Spleen (tissue), 7 donors: ENCODE data around the gene PLPP7.

Experiments used
- POLR2A ChIP-seq, 3 donors: fragments of 450-650 bp; IDR thresholded peaks; one replicate each; pipeline ENCODE4 v1.5.1; 2017; ENCODE audit warnings: antibody characterized with exemption in 3 of 3, mild to moderate bottlenecking in 1 of 3
- POLR2AphosphoS5 ChIP-seq, 3 donors: sonication (generic); formaldehyde crosslinking; IDR thresholded peaks; one replicate each; pipeline ENCODE4 v1.5.1; 2017; ENCODE audit warnings: antibody characterized with exemption in 3 of 3
- TF ChIP-seq, protein P1 (sequence below), 11 experiments: fragments of 200-600 bp in 7 of 11; fragments of 450-650 bp in 4 of 11; sonication (generic) in 4 of 11; IDR thresholded peaks in 8 of 11; conservative IDR thresholded peaks in 3 of 11; 1 replicate in 7 of 11; 2 replicates in 4 of 11; pipeline versions ENCODE4 v1.4.0 to v1.8.0; 2016 to 2021; ENCODE audit warnings: antibody characterized with exemption in 11 of 11, inconsistent platforms in 4 of 11, mild to moderate bottlenecking in 1 of 11
- donor health status: DM: no; HTN: no; CAD: no; lungs with moderate emphysema.
- donor health status: DM: no; HTN: no; CAD: no.
- donor health status: DM: no; HTN: no; CAD: no.

DNA sequence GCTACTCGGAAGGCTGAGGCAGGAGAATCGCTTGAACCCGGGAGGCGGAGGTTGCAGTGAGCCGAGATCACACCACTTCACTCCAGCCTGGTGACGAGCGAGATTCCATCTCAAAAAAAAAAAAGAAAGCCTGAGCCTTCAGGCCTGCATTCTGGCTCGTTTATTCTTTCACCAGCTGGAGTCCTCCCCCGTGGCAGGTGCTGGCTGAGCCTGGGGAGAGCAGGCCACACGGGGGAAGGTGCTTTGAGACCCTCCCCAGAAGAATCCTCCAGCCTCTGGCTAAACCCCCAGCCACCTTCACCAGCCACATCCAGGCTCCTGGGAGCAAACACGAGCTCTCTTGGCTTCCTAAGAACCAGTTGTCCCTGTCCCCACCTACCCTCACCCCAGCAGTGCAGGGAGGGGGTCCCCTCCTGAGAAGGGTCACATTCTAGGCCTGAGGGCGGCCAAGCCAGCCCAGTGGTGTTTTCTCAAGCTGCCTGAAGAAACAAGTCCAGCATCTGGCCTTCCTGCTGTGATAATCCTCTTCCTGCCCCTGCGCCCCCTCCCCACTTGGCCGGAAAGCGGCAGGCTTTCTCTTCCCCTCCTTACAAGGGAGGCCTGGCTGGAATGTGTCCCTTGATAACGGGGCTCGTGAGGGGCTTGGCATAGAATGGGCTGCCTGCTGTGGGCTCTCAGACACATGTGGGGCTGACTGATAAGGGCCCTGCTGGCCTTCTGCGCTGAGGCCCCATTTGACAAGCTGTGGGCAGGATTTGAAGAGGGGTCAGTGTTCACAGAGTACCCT, 41.5 kb downstream of the PLPP7 start:
- TF ChIP-seq, protein P1, sequence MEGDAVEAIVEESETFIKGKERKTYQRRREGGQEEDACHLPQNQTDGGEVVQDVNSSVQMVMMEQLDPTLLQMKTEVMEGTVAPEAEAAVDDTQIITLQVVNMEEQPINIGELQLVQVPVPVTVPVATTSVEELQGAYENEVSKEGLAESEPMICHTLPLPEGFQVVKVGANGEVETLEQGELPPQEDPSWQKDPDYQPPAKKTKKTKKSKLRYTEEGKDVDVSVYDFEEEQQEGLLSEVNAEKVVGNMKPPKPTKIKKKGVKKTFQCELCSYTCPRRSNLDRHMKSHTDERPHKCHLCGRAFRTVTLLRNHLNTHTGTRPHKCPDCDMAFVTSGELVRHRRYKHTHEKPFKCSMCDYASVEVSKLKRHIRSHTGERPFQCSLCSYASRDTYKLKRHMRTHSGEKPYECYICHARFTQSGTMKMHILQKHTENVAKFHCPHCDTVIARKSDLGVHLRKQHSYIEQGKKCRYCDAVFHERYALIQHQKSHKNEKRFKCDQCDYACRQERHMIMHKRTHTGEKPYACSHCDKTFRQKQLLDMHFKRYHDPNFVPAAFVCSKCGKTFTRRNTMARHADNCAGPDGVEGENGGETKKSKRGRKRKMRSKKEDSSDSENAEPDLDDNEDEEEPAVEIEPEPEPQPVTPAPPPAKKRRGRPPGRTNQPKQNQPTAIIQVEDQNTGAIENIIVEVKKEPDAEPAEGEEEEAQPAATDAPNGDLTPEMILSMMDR (IDR thresholded peaks at IDR 0.05 in 8 of 11, conservative IDR thresholded peaks at IDR 0.05 in 3 of 11): no peak
- TF ChIP-seq POLR2A (IDR thresholded peaks at IDR 0.05) (no peak), POLR2AphosphoS5 (IDR thresholded peaks at IDR 0.05) (no peak)
